Glutamatergic neuron (in vitro differentiated cells): ENCODE results near the gene RAD51B. TPM values are rescaled to one million over a fixed set of nuclear protein-coding genes. Genes with fewer than 3 reads are reported as not detected.

Experiments
- DNase-seq: peaks from one replicate; pipeline ENCODE4 v3.0.0; 2022
- H3K27ac Mint-ChIP-seq: one replicate; pipeline ENCODE4 v1.8.0; 2020; ENCODE audit warnings: mild to moderate bottlenecking, mixed read lengths, inconsistent platforms; ENCODE audit not compliant: unreplicated experiment
- H3K27me3 Mint-ChIP-seq: one replicate; pipeline ENCODE4 v1.8.0; 2020; ENCODE audit warnings: mild to moderate bottlenecking, moderate library complexity, mixed read lengths, inconsistent platforms; ENCODE audit not compliant: unreplicated experiment
- H3K36me3 Mint-ChIP-seq: one replicate; pipeline ENCODE4 v1.8.0; 2020; ENCODE audit warnings: mild to moderate bottlenecking, mixed read lengths, inconsistent platforms; ENCODE audit not compliant: unreplicated experiment
- H3K4me1 Mint-ChIP-seq: one replicate; pipeline ENCODE4 v1.8.0; 2020; ENCODE audit warnings: mild to moderate bottlenecking, low read depth, mixed read lengths, inconsistent platforms; ENCODE audit not compliant: unreplicated experiment
- H3K4me3 Mint-ChIP-seq: one replicate; pipeline ENCODE4 v1.8.0; 2020; ENCODE audit warnings: mild to moderate bottlenecking, mixed read lengths, inconsistent platforms; ENCODE audit not compliant: unreplicated experiment
- H3K9me3 Mint-ChIP-seq: one replicate; pipeline ENCODE4 v1.8.0; 2020; ENCODE audit warnings: mild to moderate bottlenecking, moderate library complexity, mixed read lengths, inconsistent platforms; ENCODE audit not compliant: unreplicated experiment
- total RNA-seq: library from RNA; stranded (reverse); fragmentation: NEBNext Ultra II Directional; extraction: Animal tissue kit (Norgen Biotek cat#: 25700); gene quantifications from one replicate; pipeline ENCODE4 v1.2.1, GENCODE V29; 2021; ENCODE audit not compliant: unreplicated experiment
- TF ChIP-seq, protein P1 (sequence below): fragments of 200-600 bp; sonication (generic); IDR thresholded peaks from one replicate; pipeline ENCODE4 v1.5.0; 2021; ENCODE audit not compliant: partially characterized antibody, unreplicated experiment

RAD51B gene
- total RNA-seq, 1 donor from 2014 or later: 9.7 TPM

DNA sequence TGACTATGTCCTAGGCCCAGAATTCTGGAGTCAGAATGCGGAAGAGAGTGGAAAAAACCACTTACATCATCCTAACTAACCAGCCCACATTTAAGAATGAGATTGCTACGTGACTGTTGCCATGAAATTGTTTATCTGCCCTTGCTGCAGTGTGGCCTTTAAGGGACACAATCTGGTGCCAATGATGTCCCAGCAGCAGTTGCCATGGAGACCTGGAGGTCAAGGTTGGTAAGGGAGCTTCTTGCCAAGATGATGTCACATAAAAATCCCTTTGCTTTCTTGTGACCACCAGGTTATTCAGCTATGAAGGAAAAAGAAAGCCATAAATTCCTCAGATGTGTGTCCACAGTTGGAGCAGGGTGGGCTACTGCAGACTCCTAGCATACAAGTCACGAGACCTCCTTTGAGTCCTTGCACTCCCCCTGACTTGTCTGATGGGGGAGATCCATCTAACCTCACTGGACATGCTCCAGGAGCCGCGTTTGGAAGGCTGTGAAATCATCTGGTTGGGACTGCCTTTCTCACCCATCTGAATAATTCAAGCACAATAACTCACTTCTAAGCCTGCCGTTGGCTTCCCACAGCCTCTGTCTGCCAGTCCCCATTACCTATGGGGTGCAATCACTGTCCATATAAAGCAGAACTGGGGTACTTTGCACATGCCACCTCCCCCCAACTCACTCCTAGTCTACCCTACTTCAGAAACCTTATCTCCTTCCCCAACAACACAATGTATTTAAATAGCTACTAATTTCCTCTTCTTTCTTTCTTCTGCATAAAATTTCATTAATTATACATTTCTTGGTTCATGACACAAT is 807.7 kb downstream of the RAD51B start:
- Mint-ChIP-seq H3K4me3 (no peak overlapping the region), H3K36me3 (peaks cover 5% of the 10 kb centered on the region), H3K4me1 (peaks cover under 1% of the 10 kb centered on the region), H3K9me3 (peaks cover 1% of the 10 kb centered on the region), H3K27ac (no peak overlapping the region), H3K27me3 (no peaks in the 10 kb centered on the region)
- TF ChIP-seq, protein P1, sequence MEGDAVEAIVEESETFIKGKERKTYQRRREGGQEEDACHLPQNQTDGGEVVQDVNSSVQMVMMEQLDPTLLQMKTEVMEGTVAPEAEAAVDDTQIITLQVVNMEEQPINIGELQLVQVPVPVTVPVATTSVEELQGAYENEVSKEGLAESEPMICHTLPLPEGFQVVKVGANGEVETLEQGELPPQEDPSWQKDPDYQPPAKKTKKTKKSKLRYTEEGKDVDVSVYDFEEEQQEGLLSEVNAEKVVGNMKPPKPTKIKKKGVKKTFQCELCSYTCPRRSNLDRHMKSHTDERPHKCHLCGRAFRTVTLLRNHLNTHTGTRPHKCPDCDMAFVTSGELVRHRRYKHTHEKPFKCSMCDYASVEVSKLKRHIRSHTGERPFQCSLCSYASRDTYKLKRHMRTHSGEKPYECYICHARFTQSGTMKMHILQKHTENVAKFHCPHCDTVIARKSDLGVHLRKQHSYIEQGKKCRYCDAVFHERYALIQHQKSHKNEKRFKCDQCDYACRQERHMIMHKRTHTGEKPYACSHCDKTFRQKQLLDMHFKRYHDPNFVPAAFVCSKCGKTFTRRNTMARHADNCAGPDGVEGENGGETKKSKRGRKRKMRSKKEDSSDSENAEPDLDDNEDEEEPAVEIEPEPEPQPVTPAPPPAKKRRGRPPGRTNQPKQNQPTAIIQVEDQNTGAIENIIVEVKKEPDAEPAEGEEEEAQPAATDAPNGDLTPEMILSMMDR: no peak
- DNase-seq: no peak

DNA sequence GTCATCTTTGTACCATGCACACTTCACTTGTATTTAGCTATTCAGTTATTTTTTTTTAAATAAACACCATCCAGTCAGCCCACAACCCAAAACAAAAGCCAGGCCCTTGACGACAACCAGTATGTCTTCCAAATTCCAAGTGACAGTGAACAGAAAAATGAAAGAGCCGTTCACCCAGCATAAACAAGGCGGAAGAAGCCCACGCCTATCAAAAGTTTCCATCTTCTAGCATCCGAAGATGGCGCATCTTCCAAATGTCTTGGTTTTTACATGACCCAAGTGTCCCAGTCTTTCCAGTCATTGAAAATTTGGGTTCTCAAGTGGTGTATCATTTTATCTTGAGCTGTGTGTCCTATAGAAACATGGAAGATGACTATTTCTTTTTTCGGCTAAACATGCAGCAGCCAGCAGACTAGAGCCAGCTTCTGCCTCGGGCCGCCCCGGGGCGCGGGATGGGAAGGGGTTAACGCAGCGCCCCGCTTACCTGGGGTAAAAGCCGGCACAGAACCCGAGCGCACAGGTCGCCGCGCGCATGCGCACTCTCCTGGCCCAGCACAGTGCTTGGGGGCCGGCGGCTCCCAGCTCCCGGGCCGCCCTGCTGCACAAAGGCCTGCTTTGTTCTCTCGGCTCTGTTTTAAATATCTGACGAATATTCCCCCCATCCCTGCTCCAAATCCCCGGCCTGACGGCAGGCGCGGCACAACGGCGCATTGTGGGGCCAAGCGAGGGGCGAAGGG is 808.5 kb downstream of the RAD51B start:
- Mint-ChIP-seq H3K36me3 (peaks cover 5% of the 10 kb centered on the region), H3K27me3 (no peaks in the 10 kb centered on the region), H3K9me3 (no peaks in the 10 kb centered on the region), H3K27ac (no peak overlapping the region), H3K4me3 (peak overlapping the region; percentile 72), H3K4me1 (no peaks in the 10 kb centered on the region)
- peak; percentile 60 for DNase-seq
- TF ChIP-seq, protein P1: no peak

DNA sequence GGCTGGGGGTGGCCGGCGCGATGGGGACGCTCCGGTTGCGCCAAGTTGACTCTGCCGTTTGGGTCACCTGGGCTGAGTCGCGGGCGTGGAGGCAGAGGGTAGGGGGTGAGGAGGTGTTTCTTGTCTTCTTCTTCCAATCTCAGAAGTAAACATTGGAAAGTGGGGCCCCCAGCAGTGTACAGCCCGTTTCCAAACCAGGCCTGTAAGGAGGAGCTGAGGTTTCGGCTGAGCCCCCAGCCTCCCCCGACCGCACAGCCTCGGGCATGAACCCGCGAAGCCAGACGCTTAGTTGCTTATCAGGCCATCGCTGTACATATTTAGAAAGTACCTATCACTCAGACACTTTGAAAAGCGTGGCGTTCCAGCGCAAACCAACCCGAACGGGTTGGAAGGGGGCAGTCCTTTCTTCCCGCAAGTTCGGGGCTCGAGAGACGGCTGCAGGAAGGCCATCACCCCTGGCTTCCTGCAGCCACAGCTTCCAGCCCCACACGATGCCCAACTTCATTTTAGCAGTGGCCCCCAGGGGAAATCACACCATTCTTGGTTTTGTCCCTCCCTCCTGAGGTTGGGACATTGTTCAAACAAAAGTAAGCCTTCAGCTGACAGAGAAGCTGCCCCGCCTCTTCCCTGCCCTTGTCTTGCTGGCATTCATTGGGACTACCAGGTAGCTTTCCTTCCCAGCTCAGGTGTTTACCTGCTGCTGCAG is 809.2 kb downstream of the RAD51B start:
- H3K4me3 Mint-ChIP-seq: peak overlapping the region; percentile 72
- DNase-seq: no peak

DNA sequence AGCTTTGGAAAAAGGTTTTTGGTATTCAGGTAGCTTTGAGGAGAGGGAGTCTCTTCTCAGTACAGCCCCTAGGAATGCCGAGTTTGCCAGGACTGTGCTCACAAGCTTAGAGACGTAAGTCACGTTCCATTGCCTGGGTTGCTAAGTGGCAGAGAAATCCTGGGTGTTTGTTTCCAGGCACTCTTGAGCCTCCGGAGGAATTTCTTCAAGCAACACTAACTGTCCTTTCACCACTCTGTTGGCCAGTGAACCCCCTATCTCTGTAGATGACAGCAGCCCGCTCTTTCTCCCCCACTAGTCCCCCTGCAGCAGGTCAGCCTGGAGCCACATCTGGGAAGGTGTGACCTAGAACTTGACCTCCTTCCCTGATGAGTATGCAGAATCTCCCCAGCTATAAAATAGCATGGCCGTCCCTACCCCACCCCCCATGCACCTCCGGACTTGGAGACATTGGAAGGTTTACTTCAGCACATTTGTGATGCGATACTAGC is 810.5 kb downstream of the RAD51B start:
- Mint-ChIP-seq H3K27ac (no peak overlapping the region), H3K27me3 (peaks cover 1% of the 10 kb centered on the region), H3K36me3 (peaks cover 5% of the 10 kb centered on the region), H3K4me3 (no peak overlapping the region), H3K9me3 (no peaks in the 10 kb centered on the region), H3K4me1 (peaks cover 1% of the 10 kb centered on the region)
- no peak for DNase-seq
- TF ChIP-seq, protein P1: no peak

More for the DNA sequence above, 809.2 kb downstream of the RAD51B start:
- TF ChIP-seq, protein P1: no peak
- Mint-ChIP-seq H3K4me1 (peaks cover 1% of the 10 kb centered on the region), H3K36me3 (peaks cover 5% of the 10 kb centered on the region), H3K27ac (peak overlapping the region; percentile 22), H3K27me3 (peaks cover 1% of the 10 kb centered on the region), H3K9me3 (no peaks in the 10 kb centered on the region)
